Trophoblast cell (in vitro differentiated cells and primary cell): Measurements from ENCODE around the gene HMGN3.

Source experiments
- DNase-seq, 2 donors: peaks; one replicate each; pipeline ENCODE4 v3.0.0-alpha.2; 2016
- H2AFZ ChIP-seq: 2 replicates; pipeline ENCODE4 v1.6.1; 2013; ENCODE audit warnings: low read length, moderate library complexity, mild to moderate bottlenecking; ENCODE audit not compliant: insufficient read depth, poor library complexity
- H2AK5ac ChIP-seq: 2 replicates; pipeline ENCODE4 v1.6.1; 2013; ENCODE audit warnings: mild to moderate bottlenecking, low read length
- H2BK120ac ChIP-seq: 2 replicates; pipeline ENCODE4 v1.6.1; 2013; ENCODE audit warnings: low read length, mild to moderate bottlenecking, moderate library complexity; ENCODE audit not compliant: insufficient read depth, poor library complexity
- H2BK12ac ChIP-seq: 2 replicates; pipeline ENCODE4 v1.6.1; 2013; ENCODE audit warnings: mild to moderate bottlenecking, low read length, moderate library complexity
- H2BK5ac ChIP-seq: 2 replicates; pipeline ENCODE4 v1.6.1; 2013; ENCODE audit warnings: low read length, low read depth, moderate library complexity, mild to moderate bottlenecking; ENCODE audit not compliant: poor library complexity
- H3K14ac ChIP-seq: 2 replicates; pipeline ENCODE4 v1.6.1; 2013; ENCODE audit warnings: mild to moderate bottlenecking, low read length
- H3K18ac ChIP-seq: 2 replicates; pipeline ENCODE4 v1.6.1; 2013; ENCODE audit warnings: mild to moderate bottlenecking, low read length
- H3K23ac ChIP-seq: 2 replicates; pipeline ENCODE4 v1.6.1; 2013; ENCODE audit warnings: low read length
- H3K27ac ChIP-seq: 2 replicates; pipeline ENCODE4 v1.5.1; 2013; ENCODE audit warnings: low read depth, mild to moderate bottlenecking, inconsistent platforms, low read length, moderate library complexity
- H3K27me3 ChIP-seq: 2 replicates; pipeline ENCODE4 v1.6.1; 2013; ENCODE audit warnings: inconsistent platforms, mild to moderate bottlenecking, low read length, moderate library complexity; ENCODE audit not compliant: insufficient read depth
- H3K36me3 ChIP-seq, 2 experiments: 1 replicate in 1 of 2; 2 replicates in 1 of 2; pipeline ENCODE4 v1.6.1; 2013; ENCODE audit warnings: low read length in 2 of 2, mild to moderate bottlenecking in 2 of 2, moderate library complexity in 1 of 2; ENCODE audit not compliant: insufficient read depth in 2 of 2, control insufficient read depth in 1 of 2
- H3K4ac ChIP-seq: 2 replicates; pipeline ENCODE4 v1.6.1; 2013; ENCODE audit warnings: low read depth, mild to moderate bottlenecking, low read length, moderate library complexity
- H3K4me1 ChIP-seq, 2 experiments: 1 replicate in 1 of 2; 2 replicates in 1 of 2; pipeline ENCODE4 v1.6.1; 2013; ENCODE audit warnings: low read length in 2 of 2, mild to moderate bottlenecking in 2 of 2, moderate library complexity in 1 of 2; ENCODE audit not compliant: insufficient read depth in 2 of 2, control insufficient read depth in 1 of 2
- H3K4me2 ChIP-seq: 2 replicates; pipeline ENCODE4 v1.6.1; 2013; ENCODE audit warnings: inconsistent platforms, mild to moderate bottlenecking, low read length, moderate library complexity
- H3K4me3 ChIP-seq: 2 replicates; pipeline ENCODE4 v1.5.1; 2013; ENCODE audit warnings: mild to moderate bottlenecking, low read depth, low read length, inconsistent platforms
- H3K79me1 ChIP-seq: one replicate; pipeline ENCODE4 v1.6.1; 2013; ENCODE audit warnings: low read length
- H3K79me2 ChIP-seq: 2 replicates; pipeline ENCODE4 v1.6.1; 2013; ENCODE audit warnings: low read length, mild to moderate bottlenecking; ENCODE audit not compliant: control insufficient read depth, insufficient read depth, poor library complexity
- H3K9ac ChIP-seq: 2 replicates; pipeline ENCODE4 v1.6.1; 2013; ENCODE audit warnings: mild to moderate bottlenecking, low read length
- H3K9me3 ChIP-seq: 2 replicates; pipeline ENCODE4 v1.6.1; 2013; ENCODE audit warnings: low read depth, mild to moderate bottlenecking, control low read depth, inconsistent platforms, low read length; ENCODE audit not compliant: insufficient read depth
- H4K12ac ChIP-seq: 2 replicates; pipeline ENCODE4 v1.6.1; 2013; ENCODE audit warnings: low read depth, mild to moderate bottlenecking, low read length, moderate library complexity
- H4K8ac ChIP-seq: 2 replicates; pipeline ENCODE4 v1.6.1; 2013; ENCODE audit warnings: low read depth, mild to moderate bottlenecking, low read length, moderate library complexity
- H4K91ac ChIP-seq: one replicate; pipeline ENCODE4 v1.6.1; 2013; ENCODE audit warnings: low read depth, mild to moderate bottlenecking, low read length, moderate library complexity
- WGBS: extraction: QIAGEN DNeasy Blood & Tissue Kit; methylation state at CpG from one replicate; pipeline ENCODE4 v1.1.7; 2013; ENCODE audit warnings: missing lambda C conversion rate; ENCODE audit not compliant: insufficient read length, insufficient coverage; ENCODE audit errors: extremely low coverage; 5-methylcytosine and 5-hydroxymethylcytosine counted together

Gene HMGN3

GRCh38 chr6:79267128-79267527 is 32.6 kb upstream of the HMGN3 start:
- H3K9ac ChIP-seq, result no peak overlapping the region
- no peak overlapping the region for H4K12ac ChIP-seq
- H4K91ac ChIP-seq, result no peak overlapping the region
- H3K4me1 ChIP-seq, result no peaks in the 10 kb centered on the region
- no peak overlapping the region for H2AFZ ChIP-seq
- no CpG with 5 or more reads among the region's 1 CpG for WGBS
- H3K23ac ChIP-seq, result no peak overlapping the region
- no peak overlapping the region for H2BK120ac ChIP-seq
- H3K4me2 ChIP-seq, result no peak overlapping the region
- H3K9me3 ChIP-seq, result no peaks in the 10 kb centered on the region
- H3K79me2 ChIP-seq, result no peaks in the 10 kb centered on the region
- H2BK12ac ChIP-seq, result no peak overlapping the region
- no peaks in the 10 kb centered on the region for H3K36me3 ChIP-seq
- no peak overlapping the region for H3K4me3 ChIP-seq
- H2BK5ac ChIP-seq, result no peak overlapping the region
- no peaks in the 10 kb centered on the region for H3K27me3 ChIP-seq
- H2AK5ac ChIP-seq, result no peak overlapping the region
- no peak overlapping the region for H4K8ac ChIP-seq
- H3K27ac ChIP-seq, result no peak overlapping the region
- DNase-seq, result no peak
- no peak overlapping the region for H3K4ac ChIP-seq
- H3K14ac ChIP-seq, result no peak overlapping the region
- H3K79me1 ChIP-seq, result no peaks in the 10 kb centered on the region
- no peak overlapping the region for H3K18ac ChIP-seq

- H4K8ac ChIP-seq, result no peak overlapping the region
- H2BK120ac ChIP-seq, result no peak overlapping the region
- no peak overlapping the region for H2BK5ac ChIP-seq
- H2AK5ac ChIP-seq, result no peak overlapping the region
- H3K14ac ChIP-seq, result no peak overlapping the region
- H3K27ac ChIP-seq, result no peak overlapping the region
- no peaks in the 10 kb centered on the region for H3K4me1 ChIP-seq
- no peak overlapping the region for H3K18ac ChIP-seq
- no peak overlapping the region for H3K23ac ChIP-seq
- no peak overlapping the region for H3K4ac ChIP-seq
- H3K79me2 ChIP-seq, result no peaks in the 10 kb centered on the region
- no peaks in the 10 kb centered on the region for H3K79me1 ChIP-seq
- DNase-seq, result peak in 1 of 2 donors; percentile 31
- H3K27me3 ChIP-seq, result no peaks in the 10 kb centered on the region
- no peak overlapping the region for H4K12ac ChIP-seq
- no peak overlapping the region for H2AFZ ChIP-seq
- no peak overlapping the region for H3K4me2 ChIP-seq
- H3K36me3 ChIP-seq, result no peaks in the 10 kb centered on the region
- no peak overlapping the region for H2BK12ac ChIP-seq
- no peak overlapping the region for H4K91ac ChIP-seq
- no peak overlapping the region for H3K4me3 ChIP-seq
- no peaks in the 10 kb centered on the region for H3K9me3 ChIP-seq
- no peak overlapping the region for H3K9ac ChIP-seq
Measured at GRCh38 chr6:79266051-79266450, 31.6 kb upstream of the HMGN3 start.

- H3K4me2 ChIP-seq, result no peak overlapping the region
- no peak overlapping the region for H3K9ac ChIP-seq
- H3K4ac ChIP-seq, result no peak overlapping the region
- no peaks in the 10 kb centered on the region for H3K9me3 ChIP-seq
- H4K12ac ChIP-seq, result no peak overlapping the region
- no peak overlapping the region for H3K14ac ChIP-seq
- no peaks in the 10 kb centered on the region for H3K79me1 ChIP-seq
- H3K4me1 ChIP-seq, result no peaks in the 10 kb centered on the region
- H3K79me2 ChIP-seq, result no peaks in the 10 kb centered on the region
- H3K27ac ChIP-seq, result no peak overlapping the region
- no peak overlapping the region for H2AK5ac ChIP-seq
- H3K23ac ChIP-seq, result no peak overlapping the region
- H3K27me3 ChIP-seq, result no peaks in the 10 kb centered on the region
- H2BK5ac ChIP-seq, result no peak overlapping the region
- no peak overlapping the region for H3K18ac ChIP-seq
- no peak overlapping the region for H3K4me3 ChIP-seq
- no peaks in the 10 kb centered on the region for H3K36me3 ChIP-seq
- H2BK120ac ChIP-seq, result no peak overlapping the region
- no peak overlapping the region for H4K8ac ChIP-seq
- no peak overlapping the region for H2AFZ ChIP-seq
- no peak overlapping the region for H2BK12ac ChIP-seq
- peak in 1 of 2 donors; percentile 54 for DNase-seq
- H4K91ac ChIP-seq, result no peak overlapping the region
Measured at GRCh38 chr6:79263359-79263758, 28.9 kb upstream of the HMGN3 start.

- no CpG with 5 or more reads among the region's 5 CpGs for WGBS
- Histone ChIP-seq H3K9me3 (no peaks in the 10 kb centered on the region), H2BK12ac (no peak overlapping the region), H4K8ac (no peak overlapping the region), H2AK5ac (no peak overlapping the region), H3K9ac (no peak overlapping the region), H3K18ac (no peak overlapping the region), H2BK5ac (no peak overlapping the region), H3K4me2 (no peak overlapping the region), H3K27me3 (no peaks in the 10 kb centered on the region), H4K12ac (no peak overlapping the region), H3K79me1 (no peaks in the 10 kb centered on the region), H2AFZ (no peak overlapping the region), H4K91ac (no peak overlapping the region), H3K4ac (no peak overlapping the region), H3K14ac (no peak overlapping the region), H3K79me2 (no peaks in the 10 kb centered on the region), H3K27ac (no peak overlapping the region), H3K23ac (no peak overlapping the region), H2BK120ac (no peak overlapping the region), H3K4me1 (no peaks in the 10 kb centered on the region), H3K4me3 (no peak overlapping the region), H3K36me3 (no peaks in the 10 kb centered on the region)
- DNase-seq, result no peak
Measured at GRCh38 chr6:79261666-79262065, 27.2 kb upstream of the HMGN3 start.

GRCh38 chr6:79260772-79261171 is 26.3 kb upstream of the HMGN3 start:
- no CpG with 5 or more reads among the region's 2 CpGs for WGBS
- Histone ChIP-seq H3K27ac (no peak overlapping the region), H3K27me3 (no peaks in the 10 kb centered on the region)

More at GRCh38 chr6:79260772-79261171, 26.3 kb upstream of the HMGN3 start:
- Histone ChIP-seq H2BK12ac (no peak overlapping the region), H3K18ac (no peak overlapping the region), H4K12ac (no peak overlapping the region), H4K8ac (no peak overlapping the region), H2BK5ac (no peak overlapping the region), H3K14ac (no peak overlapping the region), H4K91ac (no peak overlapping the region), H2AFZ (no peak overlapping the region), H3K23ac (no peak overlapping the region), H3K79me1 (no peaks in the 10 kb centered on the region), H2AK5ac (no peak overlapping the region), H3K4me3 (no peak overlapping the region), H3K36me3 (no peaks in the 10 kb centered on the region), H3K79me2 (no peaks in the 10 kb centered on the region), H3K4ac (no peak overlapping the region), H3K9ac (no peak overlapping the region), H3K4me2 (no peak overlapping the region), H3K4me1 (no peaks in the 10 kb centered on the region), H3K9me3 (no peaks in the 10 kb centered on the region), H2BK120ac (no peak overlapping the region)
- no peak for DNase-seq
